Hepatocyte (in vitro differentiated cells): ENCODE measurements around the gene SETBP1. TPM values are rescaled to one million over a fixed set of nuclear protein-coding genes. Genes with fewer than 3 reads are reported as not detected.
A peak's percentile ranks its signal among the peaks of the same experiment; 100 is the strongest.

ENCODE experiments used
- DNase-seq: peaks from one replicate; pipeline ENCODE4 v3.0.0-alpha.2; 2016; ENCODE audit warnings: low spot score
- H2AFZ ChIP-seq: fragments of 200-600 bp; sonication (generic); 2 replicates; pipeline ENCODE4 v1.6.0; 2016; ENCODE audit warnings: antibody characterized with exemption, mild to moderate bottlenecking
- H3K27ac ChIP-seq: fragments of 200-600 bp; sonication (generic); 2 replicates; pipeline ENCODE4 v1.5.1; 2016; ENCODE audit warnings: mild to moderate bottlenecking
- H3K27me3 ChIP-seq: fragments of 200-600 bp; sonication (generic); 2 replicates; pipeline ENCODE4 v1.6.1; 2016
- H3K36me3 ChIP-seq: fragments of 200-600 bp; sonication (generic); replicated peaks from 2 replicates; pipeline ENCODE4 v1.5.1; 2016; ENCODE audit warnings: low read depth; ENCODE audit not compliant: insufficient read depth
- H3K4me1 ChIP-seq: fragments of 200-600 bp; sonication (generic); 2 replicates; pipeline ENCODE4 v1.5.1; 2016; ENCODE audit warnings: mild to moderate bottlenecking, moderate library complexity; ENCODE audit not compliant: insufficient read depth
- H3K4me2 ChIP-seq: fragments of 200-600 bp; sonication (generic); 2 replicates; pipeline ENCODE4 v1.6.0; 2016
- H3K4me3 ChIP-seq: fragments of 200-600 bp; sonication (generic); 2 replicates; pipeline ENCODE4 v1.5.1; 2016; ENCODE audit warnings: mild to moderate bottlenecking
- H3K79me2 ChIP-seq: fragments of 200-600 bp; sonication (generic); 2 replicates; pipeline ENCODE4 v1.6.0; 2017; ENCODE audit warnings: mild to moderate bottlenecking
- H3K9me2 ChIP-seq: fragments of 200-600 bp; sonication (generic); replicated peaks from 2 replicates; pipeline ENCODE4 v1.6.0; 2017; ENCODE audit warnings: mild to moderate bottlenecking; ENCODE audit not compliant: insufficient read depth
- H3K9me3 ChIP-seq: fragments of 200-600 bp; sonication (generic); 2 replicates; pipeline ENCODE4 v1.5.1; 2016; ENCODE audit warnings: low read depth, mild to moderate bottlenecking
- H4K20me1 ChIP-seq: fragments of 200-600 bp; sonication (generic); 2 replicates; pipeline ENCODE4 v1.6.0; 2016; ENCODE audit warnings: mild to moderate bottlenecking; ENCODE audit not compliant: insufficient read depth, poor library complexity, severe bottlenecking
- EZH2 ChIP-seq: fragments of 200-600 bp; sonication (generic); IDR thresholded peaks from 2 replicates; pipeline ENCODE4 v1.6.1; 2016; ENCODE audit warnings: antibody characterized with exemption, mild to moderate bottlenecking, borderline replicate concordance
- EZH2phosphoT487 ChIP-seq: fragments of 200-600 bp; sonication (generic); IDR thresholded peaks from one replicate; pipeline ENCODE4 v1.6.1; 2018; ENCODE audit warnings: antibody characterized with exemption, mild to moderate bottlenecking, low read depth, moderate library complexity; ENCODE audit not compliant: unreplicated experiment, severe bottlenecking
- WGBS: methylation state at CpG from one replicate; pipeline ENCODE4 v1.1.6; 2016; ENCODE audit warnings: low lambda C conversion rate; ENCODE audit errors: missing lambda C conversion rate; 5-methylcytosine and 5-hydroxymethylcytosine counted together
- polyA plus RNA-seq: library from polyadenylated mRNA; unstranded; fragments of >200 nt; fragmentation: Nextera tagmentation; extraction: Ambion mirVana; gene quantifications from 2 replicates; pipeline ENCODE4 v1.2.1, GENCODE V29; 2016
- total RNA-seq: library from RNA; depleted of rRNA; stranded (reverse); fragments of >200 nt; gene quantifications from 2 replicates; pipeline ENCODE4 v1.2.3, GENCODE V29; 2014
- TF ChIP-seq, protein P1 (sequence below): fragments of 200-600 bp; sonication (generic); IDR thresholded peaks from 2 replicates; pipeline ENCODE4 v1.5.1; 2016; ENCODE audit warnings: antibody characterized with exemption, mild to moderate bottlenecking; ENCODE audit not compliant: poor library complexity

Gene SETBP1
- total and polyA plus RNA-seq, 2 experiments from 2014 or later, result 10.3 to 21.1 TPM

DNA sequence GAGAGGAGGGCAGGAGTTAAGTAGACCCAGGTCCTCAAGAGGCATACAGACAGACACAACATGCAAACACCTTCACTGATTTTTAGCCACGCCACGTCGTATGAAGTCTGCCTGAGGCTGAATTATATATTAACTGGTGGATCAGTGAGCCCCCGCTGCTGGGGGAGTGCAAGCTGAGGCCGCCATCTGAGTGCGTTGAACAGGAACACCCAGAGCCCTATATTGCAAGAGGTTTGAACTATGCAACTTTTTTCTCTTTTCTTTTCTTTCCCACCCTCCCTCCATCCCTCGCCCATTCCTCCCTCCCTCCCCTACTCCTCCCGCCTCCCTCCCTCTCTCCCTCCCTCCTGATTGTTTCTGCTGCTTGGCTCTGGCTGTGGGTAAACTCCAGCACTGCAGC, 30.2 kb downstream of the SETBP1 start:
- Histone ChIP-seq H3K27me3 (no peaks in the 10 kb centered on the region), H3K36me3 (no peaks in the 10 kb centered on the region), H3K9me2 (no peaks in the 10 kb centered on the region), H3K27ac (no peak overlapping the region), H3K4me2 (no peak overlapping the region), H3K9me3 (no peaks in the 10 kb centered on the region), H3K79me2 (peaks cover 57% of the 10 kb centered on the region), H3K4me1 (peaks cover 11% of the 10 kb centered on the region), H3K4me3 (no peak overlapping the region), H4K20me1 (no peaks in the 10 kb centered on the region), H2AFZ (no peak overlapping the region)
- no peak for DNase-seq
- TF ChIP-seq EZH2 (no peak), EZH2phosphoT487 (no peak)
- TF ChIP-seq, protein P1, sequence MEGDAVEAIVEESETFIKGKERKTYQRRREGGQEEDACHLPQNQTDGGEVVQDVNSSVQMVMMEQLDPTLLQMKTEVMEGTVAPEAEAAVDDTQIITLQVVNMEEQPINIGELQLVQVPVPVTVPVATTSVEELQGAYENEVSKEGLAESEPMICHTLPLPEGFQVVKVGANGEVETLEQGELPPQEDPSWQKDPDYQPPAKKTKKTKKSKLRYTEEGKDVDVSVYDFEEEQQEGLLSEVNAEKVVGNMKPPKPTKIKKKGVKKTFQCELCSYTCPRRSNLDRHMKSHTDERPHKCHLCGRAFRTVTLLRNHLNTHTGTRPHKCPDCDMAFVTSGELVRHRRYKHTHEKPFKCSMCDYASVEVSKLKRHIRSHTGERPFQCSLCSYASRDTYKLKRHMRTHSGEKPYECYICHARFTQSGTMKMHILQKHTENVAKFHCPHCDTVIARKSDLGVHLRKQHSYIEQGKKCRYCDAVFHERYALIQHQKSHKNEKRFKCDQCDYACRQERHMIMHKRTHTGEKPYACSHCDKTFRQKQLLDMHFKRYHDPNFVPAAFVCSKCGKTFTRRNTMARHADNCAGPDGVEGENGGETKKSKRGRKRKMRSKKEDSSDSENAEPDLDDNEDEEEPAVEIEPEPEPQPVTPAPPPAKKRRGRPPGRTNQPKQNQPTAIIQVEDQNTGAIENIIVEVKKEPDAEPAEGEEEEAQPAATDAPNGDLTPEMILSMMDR, result no peak
- 96% methylated on average over 6 of the region's 8 CpGs for WGBS

DNA sequence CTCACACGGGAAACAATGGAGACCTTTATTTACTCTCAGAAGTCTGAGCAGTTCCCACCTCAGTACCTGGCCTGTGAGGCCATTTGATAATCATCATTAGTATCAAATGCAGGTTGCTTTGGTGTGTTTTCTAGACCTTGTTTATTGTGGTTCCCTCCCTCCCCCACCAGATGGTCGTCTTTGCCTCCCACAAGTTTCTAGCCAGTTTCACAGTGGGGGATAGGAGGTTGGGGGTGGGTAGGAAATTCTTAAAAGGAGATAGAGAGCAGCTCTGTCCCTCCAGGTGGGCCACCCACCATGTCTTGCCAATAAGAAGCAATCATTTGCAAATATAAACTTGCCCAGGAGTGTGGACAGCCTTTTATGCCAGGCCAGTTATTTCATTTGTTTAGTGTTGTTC, 31.3 kb downstream of the SETBP1 start:
- Histone ChIP-seq H4K20me1 (no peaks in the 10 kb centered on the region), H3K36me3 (no peaks in the 10 kb centered on the region), H3K4me1 (peaks cover 11% of the 10 kb centered on the region), H3K4me3 (no peak overlapping the region), H3K27me3 (no peaks in the 10 kb centered on the region), H3K27ac (no peak overlapping the region), H3K9me3 (no peaks in the 10 kb centered on the region), H3K79me2 (peaks cover 55% of the 10 kb centered on the region), H3K4me2 (no peak overlapping the region), H3K9me2 (no peaks in the 10 kb centered on the region), H2AFZ (no peak overlapping the region)
- TF ChIP-seq EZH2phosphoT487 (no peak), EZH2 (no peak)
- TF ChIP-seq, protein P1, result no peak
- 68% methylated on average over 2 of the region's 2 CpGs for WGBS
- DNase-seq, result no peak

DNA sequence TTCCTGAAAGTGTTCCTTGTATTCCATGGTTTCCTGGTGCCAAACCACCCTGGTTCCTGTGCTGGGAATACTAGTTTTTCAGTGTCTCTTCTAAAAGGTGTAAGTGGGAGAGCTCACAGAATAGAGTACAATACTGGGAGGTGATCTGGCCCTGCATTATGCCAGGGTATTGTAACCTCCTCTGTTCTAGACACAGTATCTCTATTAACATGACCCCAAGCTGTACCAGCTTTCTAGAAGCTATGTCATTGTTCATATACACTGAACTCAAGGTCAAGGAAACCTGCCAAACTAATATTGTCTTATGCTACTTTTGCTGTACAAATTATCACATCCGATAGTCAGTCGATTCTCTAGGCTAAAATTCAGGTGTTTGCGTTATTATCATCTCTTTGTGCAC, 32.7 kb downstream of the SETBP1 start:
- 100% methylated on average over 3 of the region's 3 CpGs for WGBS
- no peak overlapping the region for H3K4me3 ChIP-seq
- TF ChIP-seq EZH2phosphoT487 (no peak), EZH2 (no peak)
- TF ChIP-seq, protein P1, result no peak
- H4K20me1 ChIP-seq, result no peaks in the 10 kb centered on the region
- DNase-seq, result no peak
- no peaks in the 10 kb centered on the region for H3K9me3 ChIP-seq
- no peaks in the 10 kb centered on the region for H3K36me3 ChIP-seq
- no peak overlapping the region for H2AFZ ChIP-seq
- H3K79me2 ChIP-seq, result peaks cover 49% of the 10 kb centered on the region
- H3K4me1 ChIP-seq, result peaks cover 11% of the 10 kb centered on the region
- H3K27ac ChIP-seq, result no peak overlapping the region
- H3K9me2 ChIP-seq, result no peaks in the 10 kb centered on the region
- H3K4me2 ChIP-seq, result no peak overlapping the region
- no peaks in the 10 kb centered on the region for H3K27me3 ChIP-seq

DNA sequence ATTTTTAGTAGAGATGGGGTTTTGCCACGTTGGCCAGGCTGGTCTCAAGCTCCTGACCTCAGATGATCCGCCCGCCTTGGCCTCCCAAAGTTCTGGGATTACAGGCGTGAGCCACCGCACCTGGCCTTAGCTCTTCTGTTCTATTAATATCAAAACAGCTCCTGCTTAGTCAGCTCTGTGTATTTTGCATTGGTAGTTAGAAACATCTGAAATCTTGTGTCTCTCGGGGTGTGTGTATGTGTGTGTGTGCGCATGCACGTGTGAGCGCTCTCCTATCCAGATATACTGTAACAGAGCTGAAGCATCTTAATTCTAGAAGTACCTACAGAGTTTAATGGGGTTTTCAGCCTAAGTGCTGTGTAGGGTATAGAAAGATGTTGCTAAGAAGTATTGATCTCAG, 33.7 kb downstream of the SETBP1 start:
- DNase-seq, result no peak
- H3K4me1 ChIP-seq, result peaks cover 7% of the 10 kb centered on the region
- no peaks in the 10 kb centered on the region for H3K9me2 ChIP-seq
- no peak overlapping the region for H3K4me3 ChIP-seq
- H4K20me1 ChIP-seq, result no peaks in the 10 kb centered on the region
- H3K27ac ChIP-seq, result peak overlapping the region; percentile 57
- no peak overlapping the region for H2AFZ ChIP-seq
- no peaks in the 10 kb centered on the region for H3K36me3 ChIP-seq
- 96% methylated on average over 9 of the region's 9 CpGs for WGBS
- H3K4me2 ChIP-seq, result peak overlapping the region; percentile 1
- peaks cover 40% of the 10 kb centered on the region for H3K79me2 ChIP-seq
- H3K9me3 ChIP-seq, result no peaks in the 10 kb centered on the region
- no peak for TF ChIP-seq EZH2phosphoT487
- TF ChIP-seq EZH2, result no peak
- TF ChIP-seq, protein P1, result no peak
- no peaks in the 10 kb centered on the region for H3K27me3 ChIP-seq
